ENCODE results near the gene FAM50A. TPM values are rescaled to one million over a fixed set of nuclear protein-coding genes. Genes with fewer than 3 reads are reported as not detected.
A peak's percentile ranks its signal among the peaks of the same experiment; 100 is the strongest.

The FAM50A gene
- total and polyA plus RNA-seq, 2 experiments from 2014 or later: 81.8 to 147 TPM

DNA sequence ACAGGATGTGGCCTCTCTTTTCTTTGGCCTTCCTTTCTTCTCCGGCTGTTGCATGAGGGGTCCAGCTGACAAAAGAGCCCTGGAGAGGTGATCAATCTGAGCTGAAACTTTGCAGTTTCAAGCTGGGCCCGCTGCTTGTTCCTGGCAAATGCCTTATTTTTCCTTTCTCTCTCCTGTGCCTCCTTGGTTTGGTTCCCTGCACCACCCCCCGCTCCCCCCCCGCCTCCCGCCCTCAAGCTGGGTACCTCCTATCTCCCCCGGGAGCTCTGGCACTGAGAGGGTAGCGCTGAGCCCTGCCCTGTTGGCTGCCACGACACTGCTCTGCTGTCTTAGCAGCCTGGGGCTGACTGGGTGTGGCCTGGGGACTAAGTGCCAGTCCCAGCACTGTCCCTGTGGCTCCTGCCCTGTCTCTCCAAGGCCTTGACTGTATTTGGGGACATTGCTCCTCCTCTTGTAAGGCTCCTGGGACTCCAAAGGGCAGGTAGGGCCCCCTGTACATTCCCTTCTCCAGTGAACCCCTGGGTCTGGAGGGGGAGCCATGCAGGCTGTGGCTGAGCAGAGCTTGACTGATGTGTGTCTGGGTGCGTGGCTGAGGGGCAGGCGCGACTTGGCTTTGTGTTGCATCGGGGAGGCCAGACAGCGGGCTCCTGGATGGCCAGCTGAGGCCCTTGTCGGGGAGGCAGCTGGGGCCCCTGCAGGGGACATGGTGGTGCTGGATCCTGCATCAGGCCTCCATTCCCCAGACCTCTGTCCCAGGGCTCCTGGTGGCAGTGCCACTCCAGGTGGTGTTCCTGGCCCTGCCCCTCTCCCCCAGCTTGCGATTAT, 15.2 kb downstream of the FAM50A start:
- H3K27ac ChIP-seq: no peak overlapping the region
- H3K36me3 ChIP-seq: no peaks in the 10 kb centered on the region
- TF ChIP-seq, protein P1, sequence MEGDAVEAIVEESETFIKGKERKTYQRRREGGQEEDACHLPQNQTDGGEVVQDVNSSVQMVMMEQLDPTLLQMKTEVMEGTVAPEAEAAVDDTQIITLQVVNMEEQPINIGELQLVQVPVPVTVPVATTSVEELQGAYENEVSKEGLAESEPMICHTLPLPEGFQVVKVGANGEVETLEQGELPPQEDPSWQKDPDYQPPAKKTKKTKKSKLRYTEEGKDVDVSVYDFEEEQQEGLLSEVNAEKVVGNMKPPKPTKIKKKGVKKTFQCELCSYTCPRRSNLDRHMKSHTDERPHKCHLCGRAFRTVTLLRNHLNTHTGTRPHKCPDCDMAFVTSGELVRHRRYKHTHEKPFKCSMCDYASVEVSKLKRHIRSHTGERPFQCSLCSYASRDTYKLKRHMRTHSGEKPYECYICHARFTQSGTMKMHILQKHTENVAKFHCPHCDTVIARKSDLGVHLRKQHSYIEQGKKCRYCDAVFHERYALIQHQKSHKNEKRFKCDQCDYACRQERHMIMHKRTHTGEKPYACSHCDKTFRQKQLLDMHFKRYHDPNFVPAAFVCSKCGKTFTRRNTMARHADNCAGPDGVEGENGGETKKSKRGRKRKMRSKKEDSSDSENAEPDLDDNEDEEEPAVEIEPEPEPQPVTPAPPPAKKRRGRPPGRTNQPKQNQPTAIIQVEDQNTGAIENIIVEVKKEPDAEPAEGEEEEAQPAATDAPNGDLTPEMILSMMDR (IDR thresholded peaks at IDR 0.05; ENCODE audit: low read depth, low read length): no peak
- no peaks in the 10 kb centered on the region for H3K4me1 ChIP-seq (ENCODE audit: low read depth)
- peak overlapping the region; percentile 84 for H3K4me3 ChIP-seq
- peak in 1 of 2 donors; percentile 9 for DNase-seq (ENCODE audit: low read depth in 1 of 2, low spot score in 1 of 2)
- no peaks in the 10 kb centered on the region for H3K27me3 ChIP-seq
- H3K9me3 ChIP-seq (ENCODE audit: low read depth): no peaks in the 10 kb centered on the region

GRCh38 chrX:154459832-154460231, 15.9 kb downstream of the FAM50A start:
- H3K4me3 ChIP-seq: no peak overlapping the region
- DNase-seq (ENCODE audit: low read depth in 1 of 2, low spot score in 1 of 2): no peak
- H3K9me3 ChIP-seq (ENCODE audit: low read depth): no peaks in the 10 kb centered on the region
- no peaks in the 10 kb centered on the region for H3K4me1 ChIP-seq (ENCODE audit: low read depth)
- H3K27me3 ChIP-seq: no peaks in the 10 kb centered on the region
- no peak overlapping the region for H3K27ac ChIP-seq
- no peaks in the 10 kb centered on the region for H3K36me3 ChIP-seq
- TF ChIP-seq, protein P1 (IDR thresholded peaks at IDR 0.05; ENCODE audit: low read depth, low read length): no peak

DNA sequence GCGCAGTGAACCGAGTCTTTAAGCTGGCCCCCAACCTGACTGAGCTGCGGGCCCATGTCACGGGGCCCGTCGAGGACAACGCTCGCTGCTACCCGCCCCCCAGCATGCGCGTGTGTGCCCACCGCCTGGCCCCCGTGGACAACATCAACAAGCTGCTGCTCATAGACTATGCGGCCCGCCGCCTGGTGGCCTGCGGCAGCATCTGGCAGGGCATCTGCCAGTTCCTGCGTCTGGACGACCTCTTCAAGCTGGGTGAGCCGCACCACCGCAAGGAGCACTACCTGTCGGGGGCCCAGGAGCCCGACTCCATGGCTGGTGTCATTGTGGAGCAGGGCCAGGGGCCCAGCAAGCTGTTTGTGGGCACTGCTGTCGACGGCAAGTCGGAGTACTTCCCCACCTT, 16.4 kb downstream of the FAM50A start:
- H3K27ac ChIP-seq: no peak overlapping the region
- H3K27me3 ChIP-seq: no peaks in the 10 kb centered on the region
- TF ChIP-seq, protein P1 (IDR thresholded peaks at IDR 0.05; ENCODE audit: low read depth, low read length): no peak
- H3K36me3 ChIP-seq: no peaks in the 10 kb centered on the region
- no peak overlapping the region for H3K4me3 ChIP-seq
- no peak for DNase-seq (ENCODE audit: low read depth in 1 of 2, low spot score in 1 of 2)
- H3K9me3 ChIP-seq (ENCODE audit: low read depth): no peaks in the 10 kb centered on the region
- H3K4me1 ChIP-seq (ENCODE audit: low read depth): no peaks in the 10 kb centered on the region

DNA sequence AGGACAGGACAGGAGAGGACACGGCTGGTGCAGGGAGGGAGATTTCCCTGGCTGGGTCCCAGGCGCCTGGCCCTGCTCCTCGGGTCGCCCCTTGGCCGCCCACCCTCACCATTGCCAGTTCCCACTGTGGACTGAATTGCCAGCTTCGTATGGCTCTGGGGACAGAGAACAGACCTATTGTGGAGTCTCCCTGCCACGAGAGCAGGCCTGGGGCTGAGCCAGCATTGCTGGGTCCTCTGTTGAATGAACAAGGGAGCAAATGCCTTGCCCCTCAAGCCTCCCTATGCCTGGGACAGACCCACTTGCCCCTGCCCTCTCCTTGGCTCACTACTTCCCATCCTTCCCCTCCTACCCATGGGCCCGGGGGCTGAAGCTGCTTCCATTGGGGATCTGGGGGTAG, 18.5 kb downstream of the FAM50A start:
- H3K27me3 ChIP-seq: no peaks in the 10 kb centered on the region
- TF ChIP-seq, protein P1 (IDR thresholded peaks at IDR 0.05; ENCODE audit: low read depth, low read length): no peak
- H3K4me1 ChIP-seq (ENCODE audit: low read depth): no peaks in the 10 kb centered on the region
- DNase-seq (ENCODE audit: low read depth in 1 of 2, low spot score in 1 of 2): no peak
- no peaks in the 10 kb centered on the region for H3K9me3 ChIP-seq (ENCODE audit: low read depth)
- H3K36me3 ChIP-seq: no peaks in the 10 kb centered on the region
- no peak overlapping the region for H3K27ac ChIP-seq
- H3K4me3 ChIP-seq: no peak overlapping the region

DNA sequence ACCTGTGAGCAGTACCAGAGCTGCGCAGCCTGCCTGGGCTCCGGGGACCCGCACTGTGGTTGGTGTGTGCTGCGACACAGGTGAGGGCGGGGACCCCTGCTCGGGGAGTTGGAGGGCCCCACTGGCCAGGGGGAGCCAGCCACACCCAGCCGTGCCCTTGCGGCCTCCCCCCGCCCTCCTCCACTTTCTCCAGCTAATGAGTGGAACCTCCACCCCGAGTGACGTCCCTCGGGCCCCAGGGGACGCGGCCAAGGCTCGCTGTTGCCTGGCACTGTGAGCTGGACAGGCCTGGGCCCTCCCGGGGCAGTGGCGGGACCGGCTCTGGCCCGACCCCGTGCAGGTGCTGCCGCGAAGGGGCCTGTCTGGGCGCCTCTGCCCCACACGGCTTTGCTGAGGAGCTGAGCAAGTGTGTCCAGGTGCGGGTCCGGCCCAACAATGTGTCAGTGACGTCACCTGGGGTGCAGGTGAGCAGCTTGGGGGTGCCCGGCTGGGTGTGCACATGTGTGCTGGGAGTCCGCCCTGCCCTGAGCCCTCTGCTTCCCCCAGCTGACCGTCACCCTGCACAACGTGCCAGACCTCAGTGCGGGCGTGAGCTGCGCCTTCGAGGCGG, 19.8 kb downstream of the FAM50A start:
- H3K4me3 ChIP-seq: no peak overlapping the region
- H3K36me3 ChIP-seq: no peaks in the 10 kb centered on the region
- H3K9me3 ChIP-seq (ENCODE audit: low read depth): no peaks in the 10 kb centered on the region
- H3K4me1 ChIP-seq (ENCODE audit: low read depth): no peaks in the 10 kb centered on the region
- no peak overlapping the region for H3K27ac ChIP-seq
- TF ChIP-seq, protein P1 (IDR thresholded peaks at IDR 0.05; ENCODE audit: low read depth, low read length): no peak
- no peak for DNase-seq (ENCODE audit: low read depth in 1 of 2, low spot score in 1 of 2)
- H3K27me3 ChIP-seq: no peaks in the 10 kb centered on the region
